Vagina (tissue), 2 donors: ENCODE measurements around the gene PDLIM1. TPM values are rescaled to one million over a fixed set of nuclear protein-coding genes. Genes with fewer than 3 reads are reported as not detected.

Source experiments
- DNase-seq, 2 donors: peaks; one replicate each; pipeline ENCODE4 v3.0.0-alpha.2; 2017; ENCODE audit errors: extremely low spot score in 2 of 2
- H3K27ac ChIP-seq: fragments of 200-600 bp; sonication (generic); one replicate; pipeline ENCODE4 v1.5.1; 2019
- H3K27me3 ChIP-seq: fragments of 200-600 bp; sonication (generic); one replicate; pipeline ENCODE4 v1.5.1; 2019
- H3K36me3 ChIP-seq, 2 donors: fragments of 200-600 bp; sonication (generic); one replicate each; pipeline ENCODE4 v1.5.1; 2017 to 2019
- H3K4me1 ChIP-seq: fragments of 200-600 bp; sonication (generic); one replicate; pipeline ENCODE4 v1.5.1; 2019
- H3K4me3 ChIP-seq, 2 donors: fragments of 200-600 bp; sonication (generic); 1 replicate in 1 of 2; 2 replicates in 1 of 2; pipeline ENCODE4 v1.5.1; 2016 to 2019
- H3K9me3 ChIP-seq: fragments of 200-600 bp; sonication (generic); one replicate; pipeline ENCODE4 v1.5.1; 2019
- CTCF ChIP-seq, 3 experiments: fragments of 450-650 bp in 2 of 3; fragments of 200-600 bp in 1 of 3; sonication (generic) in 1 of 3; IDR thresholded peaks; one replicate each; pipeline ENCODE4 v1.5.1; 2017 to 2019; ENCODE audit warnings: antibody characterized with exemption in 3 of 3, mild to moderate bottlenecking in 2 of 3, moderate library complexity in 2 of 3
- POLR2A ChIP-seq, 2 donors: fragments of 450-650 bp; IDR thresholded peaks; one replicate each; pipeline ENCODE4 v1.6.1; 2017; ENCODE audit warnings: antibody characterized with exemption in 2 of 2, mild to moderate bottlenecking in 2 of 2, moderate library complexity in 2 of 2
- POLR2AphosphoS5 ChIP-seq, 2 donors: sonication (generic); formaldehyde crosslinking; IDR thresholded peaks; one replicate each; pipeline ENCODE4 v1.9.0; 2017; ENCODE audit warnings: antibody characterized with exemption in 2 of 2, mild to moderate bottlenecking in 2 of 2, low read depth in 1 of 2; ENCODE audit not compliant: insufficient read depth in 1 of 2
- intact Hi-C: fragments of 100-400 bp; cut with DNase I; formaldehyde crosslinking; loops from one replicate; pipeline ENCODE4 v1.15.1; 2023
- total RNA-seq: library from RNA; depleted of rRNA; stranded (reverse); fragments of >200 nt; gene quantifications from one replicate; pipeline ENCODE4 v1.2.3, GENCODE V29; 2016

The PDLIM1 gene
- total RNA-seq, 1 donor from 2014 or later: 181 TPM

DNA sequence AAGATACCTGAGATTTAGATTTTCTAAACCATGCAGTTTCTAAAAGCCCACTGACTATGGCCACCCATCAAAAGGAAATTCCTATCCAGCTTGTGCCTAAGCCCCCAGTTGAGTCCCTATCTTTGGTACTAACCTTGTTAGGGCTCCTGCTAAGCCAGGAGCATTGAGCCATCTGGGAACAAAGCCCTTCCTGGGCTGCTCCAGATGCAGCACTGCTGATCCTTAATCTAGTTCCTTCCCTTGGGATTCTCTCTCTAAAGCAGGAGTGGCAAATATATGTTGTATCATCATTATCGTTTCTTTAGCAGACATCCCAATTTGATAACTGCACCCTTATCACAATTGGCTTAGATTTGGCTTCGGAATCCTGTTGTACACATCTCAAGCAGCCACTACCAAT, 24.7 kb upstream of the PDLIM1 start:
- Histone ChIP-seq H3K27me3 (no peaks in the 10 kb centered on the region), H3K4me3 (no peak overlapping the region), H3K27ac (no peak overlapping the region), H3K9me3 (no peaks in the 10 kb centered on the region), H3K4me1 (peaks cover 13% of the 10 kb centered on the region), H3K36me3 (peaks cover 0 to 3% of the 10 kb centered on the region in 2 donors)
- intact Hi-C loops: no loop called here
- no peak for DNase-seq
- TF ChIP-seq CTCF (IDR thresholded peaks at IDR 0.05) (no peak), POLR2A (IDR thresholded peaks at IDR 0.05) (no peak), POLR2AphosphoS5 (IDR thresholded peaks at IDR 0.05; ENCODE audit: insufficient read depth in 1 of 2, low read depth in 1 of 2) (no peak)

DNA sequence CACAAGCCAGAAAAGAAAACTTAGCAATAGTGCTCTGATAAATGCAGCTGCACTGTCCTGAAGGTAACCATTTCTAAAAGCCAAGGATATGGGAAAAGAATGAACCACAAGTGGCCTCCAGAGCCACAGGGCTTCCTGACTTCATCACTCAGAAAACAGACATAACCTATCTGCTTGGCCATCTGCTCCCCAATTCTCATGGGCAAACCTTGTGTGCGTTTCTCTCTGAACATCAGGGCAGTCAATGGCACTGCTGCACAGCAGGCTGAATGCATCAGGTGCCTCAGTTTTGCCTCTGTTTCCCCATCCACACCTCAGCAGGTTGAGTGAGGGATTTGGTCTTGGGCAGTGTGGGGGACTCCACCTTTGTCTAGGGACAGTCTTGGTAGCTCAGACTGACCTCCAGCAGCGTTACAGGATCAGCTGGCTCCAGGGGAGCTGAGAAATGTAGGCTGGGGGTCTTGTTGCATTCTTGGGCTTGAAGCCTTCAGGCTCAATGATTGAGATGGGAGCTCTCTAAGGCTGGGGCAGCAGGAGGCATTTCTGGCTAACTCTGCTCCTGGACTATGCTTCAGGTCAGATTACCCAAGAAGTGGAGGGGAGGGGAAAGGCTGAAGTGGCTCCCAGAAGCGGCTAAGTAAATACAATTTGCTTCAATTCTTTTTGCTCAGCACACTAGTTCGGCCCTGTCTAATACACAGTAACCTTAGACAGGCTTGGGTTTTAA, 23.6 kb upstream of the PDLIM1 start:
- peaks cover 16% of the 10 kb centered on the region for H3K4me1 ChIP-seq
- H3K36me3 ChIP-seq: peaks cover 0 to 3% of the 10 kb centered on the region in 2 donors
- intact Hi-C loops: no loop called here

GRCh38 chr10:95312986-95313495, 22.2 kb upstream of the PDLIM1 start:
- Histone ChIP-seq H3K4me3 (no peak overlapping the region), H3K27me3 (no peaks in the 10 kb centered on the region), H3K4me1 (peaks cover 24% of the 10 kb centered on the region), H3K9me3 (no peaks in the 10 kb centered on the region), H3K27ac (no peak overlapping the region), H3K36me3 (peaks cover 0 to 3% of the 10 kb centered on the region in 2 donors)
- TF ChIP-seq POLR2AphosphoS5 (IDR thresholded peaks at IDR 0.05; ENCODE audit: insufficient read depth in 1 of 2, low read depth in 1 of 2) (no peak), POLR2A (IDR thresholded peaks at IDR 0.05) (no peak), CTCF (IDR thresholded peaks at IDR 0.05) (no peak)
- intact Hi-C loops: no loop called here
- no peak for DNase-seq

More for the DNA sequence above, 23.6 kb upstream of the PDLIM1 start:
- Histone ChIP-seq H3K27ac (no peak overlapping the region), H3K9me3 (no peaks in the 10 kb centered on the region), H3K4me3 (no peak overlapping the region), H3K27me3 (no peaks in the 10 kb centered on the region)
- TF ChIP-seq POLR2AphosphoS5 (IDR thresholded peaks at IDR 0.05; ENCODE audit: insufficient read depth in 1 of 2, low read depth in 1 of 2): no peak
- no peak for TF ChIP-seq POLR2A (IDR thresholded peaks at IDR 0.05)
- TF ChIP-seq CTCF (IDR thresholded peaks at IDR 0.05): no peak
- no peak for DNase-seq

- no peak for TF ChIP-seq CTCF (IDR thresholded peaks at IDR 0.05)
- no peak for TF ChIP-seq POLR2A (IDR thresholded peaks at IDR 0.05)
- no peak for TF ChIP-seq POLR2AphosphoS5 (IDR thresholded peaks at IDR 0.05; ENCODE audit: insufficient read depth in 1 of 2, low read depth in 1 of 2)
- Histone ChIP-seq H3K27ac (no peak overlapping the region), H3K4me3 (no peak overlapping the region), H3K4me1 (peaks cover 29% of the 10 kb centered on the region), H3K36me3 (peaks cover 0 to 3% of the 10 kb centered on the region in 2 donors), H3K9me3 (no peaks in the 10 kb centered on the region), H3K27me3 (no peaks in the 10 kb centered on the region)
- no peak for DNase-seq
- intact Hi-C loops: no loop called here
Observed at GRCh38 chr10:95312257-95312656, 21.5 kb upstream of the PDLIM1 start.

DNA sequence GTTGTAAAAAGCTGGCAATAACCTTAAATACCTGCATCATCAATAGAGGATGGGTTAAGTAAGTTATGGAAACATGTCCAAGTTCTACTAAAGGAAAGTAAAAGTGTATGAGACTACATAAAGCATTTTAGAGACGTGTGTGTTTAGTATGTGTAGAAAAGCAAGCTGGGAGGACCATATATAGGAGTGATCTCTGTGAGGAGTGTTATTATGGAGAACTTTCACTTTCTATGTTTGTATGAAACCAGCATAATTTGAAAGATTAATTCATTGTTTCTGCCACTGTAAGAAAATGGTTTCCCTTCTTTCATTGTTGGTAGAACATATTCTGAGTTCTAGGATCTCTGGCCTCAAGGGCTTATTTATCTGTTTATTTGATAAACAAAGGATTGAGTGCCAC, 19.2 kb upstream of the PDLIM1 start:
- Histone ChIP-seq H3K27me3 (no peaks in the 10 kb centered on the region), H3K9me3 (no peaks in the 10 kb centered on the region), H3K27ac (peak overlapping the region; percentile 53), H3K4me3 (no peak overlapping the region), H3K4me1 (peaks cover 29% of the 10 kb centered on the region), H3K36me3 (peaks cover 0 to 3% of the 10 kb centered on the region in 2 donors)
- TF ChIP-seq POLR2AphosphoS5 (IDR thresholded peaks at IDR 0.05; ENCODE audit: insufficient read depth in 1 of 2, low read depth in 1 of 2) (no peak), CTCF (IDR thresholded peaks at IDR 0.05) (no peak), POLR2A (IDR thresholded peaks at IDR 0.05) (no peak)
- intact Hi-C loops: no loop called here
- DNase-seq: no peak
